GM12878 (cell line): Measurements from ENCODE around the gene GRK1. TPM values are rescaled to one million over a fixed set of nuclear protein-coding genes. Genes with fewer than 3 reads are reported as not detected.

Experiments used
- ATAC-seq: fragments of 200-7000 bp; cut with Tn5 transposase; 3 replicates; pipeline ENCODE4 v1.9.1; 2020; ENCODE audit warnings: mild to moderate bottlenecking, moderate library complexity
- BruUV-seq: library from RNA; stranded (reverse); fragments of 400-500 nt; replicated peaks from 2 replicates; lab custom pipeline; 2021; lab: Mats Ljungman, UMichigan
- CTCF ChIA-PET: fragments of 300-600 bp; sonication (Branson Sonifier 250); formaldehyde crosslinking; extraction: SDS; loops from one replicate; lab custom pipeline; 2021; ENCODE audit warnings: inconsistent platforms; lab: Yijun Ruan, JAX
- POLR2A ChIA-PET: fragments of 350-600 bp; formaldehyde crosslinking; extraction: SDS; loops from one replicate; lab custom pipeline; 2021; ENCODE audit warnings: inconsistent platforms; lab: Charles Lee
- RAD21 ChIA-PET: fragments of 300-600 bp; sonication (Branson Sonifier 250); formaldehyde crosslinking; loops from one replicate; lab custom pipeline; 2023; ENCODE audit warnings: antibody characterized with exemption; ENCODE audit not compliant: unreplicated experiment; lab: Charles Lee
- SMC1A ChIA-PET: fragments of 300-600 bp; sonication (Branson Sonifier 250); formaldehyde crosslinking; loops from one replicate; lab custom pipeline; 2023; ENCODE audit not compliant: unreplicated experiment, uncharacterized antibody; lab: Charles Lee
- DNase-seq: peaks from one replicate; pipeline ENCODE4 v3.0.0-alpha.2; 2011; ENCODE audit warnings: low read depth, low spot score
- FAIRE-seq: peaks from 3 replicates; lab custom pipeline; 2011; peaks lifted over from hg19 to GRCh38; lab: Jason Lieb, UNC
- H2AFZ ChIP-seq: 2 replicates; pipeline ENCODE4 v1.6.0; 2011; ENCODE audit warnings: low read depth, low read length, control low read depth; ENCODE audit not compliant: control insufficient read depth
- H3K27ac ChIP-seq: 2 replicates; pipeline ENCODE4 v1.5.1; 2011; ENCODE audit warnings: control low read depth; ENCODE audit not compliant: control insufficient read depth, insufficient read depth
- H3K27me3 ChIP-seq, 2 experiments: replicated peaks in 1 of 2; 2 replicates each; pipeline versions ENCODE4 v1.6.0 to v1.6.1; 2011; ENCODE audit warnings: low read length in 1 of 2; ENCODE audit not compliant: control insufficient read depth in 2 of 2, insufficient read depth in 2 of 2
- H3K36me3 ChIP-seq, 2 experiments: 2 replicates each; pipeline ENCODE4 v1.5.1; 2011; ENCODE audit warnings: low read length in 1 of 2; ENCODE audit not compliant: control insufficient read depth in 2 of 2, insufficient read depth in 2 of 2
- H3K4me1 ChIP-seq: 2 replicates; pipeline ENCODE4 v1.6.1; 2011; ENCODE audit warnings: mild to moderate bottlenecking, low read length, moderate library complexity, mixed read lengths; ENCODE audit not compliant: control insufficient read depth, insufficient read depth
- H3K4me2 ChIP-seq: 2 replicates; pipeline ENCODE4 v1.6.0; 2011; ENCODE audit warnings: control low read depth; ENCODE audit not compliant: control insufficient read depth, insufficient read depth
- H3K4me3 ChIP-seq: fragments of 200-600 bp; sonication (generic); 2 replicates; pipeline ENCODE4 v1.5.1; 2016
- H3K79me2 ChIP-seq: 2 replicates; pipeline ENCODE4 v1.6.0; 2011; ENCODE audit warnings: low read length; ENCODE audit not compliant: control insufficient read depth, insufficient read depth
- H3K9ac ChIP-seq: 2 replicates; pipeline ENCODE4 v1.8.0; 2011; ENCODE audit warnings: low read length, control low read depth, mixed read lengths; ENCODE audit not compliant: control insufficient read depth, insufficient read depth
- H3K9me3 ChIP-seq: replicated peaks from 3 replicates; pipeline ENCODE4 v1.5.1; 2011; ENCODE audit warnings: mild to moderate bottlenecking, low read length; ENCODE audit not compliant: control insufficient read depth, insufficient read depth
- H4K20me1 ChIP-seq: 2 replicates; pipeline ENCODE4 v1.6.0; 2011; ENCODE audit not compliant: control insufficient read depth, insufficient read depth
- BMI1 ChIP-seq: fragments of 450-650 bp; IDR thresholded peaks from 2 replicates; pipeline ENCODE4 v1.6.1; 2016; ENCODE audit warnings: mild to moderate bottlenecking, moderate library complexity, borderline replicate concordance
- ETV6 ChIP-seq, 2 experiments: fragments of 450-650 bp in 1 of 2; IDR thresholded peaks in 1 of 2; conservative IDR thresholded peaks in 1 of 2; 2 replicates each; pipeline ENCODE4 v1.6.1; 2014; ENCODE audit warnings: antibody characterized with exemption in 1 of 2, borderline replicate concordance in 1 of 2, low read depth in 1 of 2, mild to moderate bottlenecking in 1 of 2, moderate library complexity in 1 of 2
- EZH2 ChIP-seq: IDR thresholded peaks from 2 replicates; pipeline ENCODE4 v1.6.1; 2012; ENCODE audit warnings: low read depth, mild to moderate bottlenecking, control low read depth, inconsistent platforms, low read length, borderline replicate concordance; ENCODE audit not compliant: control insufficient read depth
- HCFC1 ChIP-seq: fragments of 150-350 bp; IDR thresholded peaks from 2 replicates; pipeline ENCODE4 v1.6.1; 2014; ENCODE audit warnings: low read length
- KAT2A ChIP-seq: conservative IDR thresholded peaks from 2 replicates; pipeline ENCODE4 v1.6.1; 2011; ENCODE audit warnings: low read depth, low read length; ENCODE audit not compliant: control insufficient read depth
- NR2C1 ChIP-seq: fragments of 450-650 bp; IDR thresholded peaks from 2 replicates; pipeline ENCODE4 v1.6.1; 2017; ENCODE audit warnings: antibody characterized with exemption, mild to moderate bottlenecking, moderate library complexity
- NR2F1 ChIP-seq: fragments of 450-650 bp; conservative IDR thresholded peaks from 2 replicates; pipeline ENCODE4 v1.6.1; 2017; ENCODE audit warnings: mild to moderate bottlenecking
- RAD21 ChIP-seq: IDR thresholded peaks from 2 replicates; pipeline ENCODE4 v1.6.1; 2011; ENCODE audit warnings: mild to moderate bottlenecking, low read depth, low read length, moderate library complexity; ENCODE audit not compliant: insufficient read depth
- RAD51 ChIP-seq: fragments of 450-650 bp; IDR thresholded peaks from 2 replicates; pipeline ENCODE4 v1.6.1; 2016; ENCODE audit warnings: moderate library complexity, mild to moderate bottlenecking, inconsistent platforms
- SUPT20H ChIP-seq: IDR thresholded peaks from 2 replicates; pipeline ENCODE4 v1.6.1; 2011; ENCODE audit warnings: low read depth, mild to moderate bottlenecking, low read length, moderate library complexity, borderline replicate concordance; ENCODE audit not compliant: control insufficient read depth
- WGBS: methylation state at CpG from one replicate; pipeline ENCODE4 v1.1.6; 2016; ENCODE audit warnings: low lambda C conversion rate; ENCODE audit not compliant: insufficient replicate concordance, insufficient coverage; ENCODE audit errors: missing lambda C conversion rate; 5-methylcytosine and 5-hydroxymethylcytosine counted together
- in situ Hi-C: fragments of 300-500 bp; cut with MboI; formaldehyde crosslinking; loops from 9 replicates; pipeline ENCODE4 v1.14.3; 2018; ENCODE audit warnings: mixed read lengths
- intact Hi-C: fragments of 100-400 bp; cut with micrococcal nuclease; formaldehyde crosslinking; loops from one replicate; pipeline ENCODE4 v1.14.2; 2022; ENCODE audit not compliant: unreplicated experiment
- polyA plus RNA-seq, 11 experiments: library from polyadenylated mRNA; depleted of rRNA in 4 of 11; unstranded in 6 of 11; stranded (reverse) in 5 of 11; fragments of >200 nt; fragmentation: Nextera tagmentation in 4 of 11; fragmentation: Illumina TruSeq in 1 of 11; extraction: Ambion mirVana in 4 of 11; extraction: Trizol in 1 of 11; gene quantifications; 1 replicate in 1 of 11; 2 replicates in 10 of 11; pipeline versions ENCODE4 v1.2.1 to v1.2.3, GENCODE V29; 2011 to 2016; ENCODE audit warnings: inconsistent platforms in 2 of 11, missing spikeins in 2 of 11, low read depth in 1 of 11
- total RNA-seq, 4 experiments: library from RNA; depleted of rRNA in 3 of 4; stranded (reverse); fragments of >200 nt in 3 of 4; fragmentation: Illumina TruSeq in 1 of 4; extraction: Trizol in 1 of 4; gene quantifications; 2 replicates each; pipeline versions ENCODE4 v1.2.1 to v1.2.3, GENCODE V29; 2013 to 2021

Gene GRK1
- total and polyA plus RNA-seq, 10 of the 15 experiments (the other 5 are each of a cell fraction or from before 2014, with no cell fraction given): under 0.01 to 0.04 TPM; not detected in 8

GRCh38 chr13:113646921-113647340 is 20.1 kb upstream of the GRK1 start (continued):
- TF ChIP-seq KAT2A (no peak), ETV6 (conservative IDR thresholded peaks at IDR 0.05 in 1 of 2, IDR thresholded peaks at IDR 0.05 in 1 of 2; ENCODE audit: borderline replicate concordance in 1 of 2, low read depth in 1 of 2) (no peak), RAD21 (no peak), SUPT20H (no peak), RAD51 (no peak), HCFC1 (no peak)

DNA sequence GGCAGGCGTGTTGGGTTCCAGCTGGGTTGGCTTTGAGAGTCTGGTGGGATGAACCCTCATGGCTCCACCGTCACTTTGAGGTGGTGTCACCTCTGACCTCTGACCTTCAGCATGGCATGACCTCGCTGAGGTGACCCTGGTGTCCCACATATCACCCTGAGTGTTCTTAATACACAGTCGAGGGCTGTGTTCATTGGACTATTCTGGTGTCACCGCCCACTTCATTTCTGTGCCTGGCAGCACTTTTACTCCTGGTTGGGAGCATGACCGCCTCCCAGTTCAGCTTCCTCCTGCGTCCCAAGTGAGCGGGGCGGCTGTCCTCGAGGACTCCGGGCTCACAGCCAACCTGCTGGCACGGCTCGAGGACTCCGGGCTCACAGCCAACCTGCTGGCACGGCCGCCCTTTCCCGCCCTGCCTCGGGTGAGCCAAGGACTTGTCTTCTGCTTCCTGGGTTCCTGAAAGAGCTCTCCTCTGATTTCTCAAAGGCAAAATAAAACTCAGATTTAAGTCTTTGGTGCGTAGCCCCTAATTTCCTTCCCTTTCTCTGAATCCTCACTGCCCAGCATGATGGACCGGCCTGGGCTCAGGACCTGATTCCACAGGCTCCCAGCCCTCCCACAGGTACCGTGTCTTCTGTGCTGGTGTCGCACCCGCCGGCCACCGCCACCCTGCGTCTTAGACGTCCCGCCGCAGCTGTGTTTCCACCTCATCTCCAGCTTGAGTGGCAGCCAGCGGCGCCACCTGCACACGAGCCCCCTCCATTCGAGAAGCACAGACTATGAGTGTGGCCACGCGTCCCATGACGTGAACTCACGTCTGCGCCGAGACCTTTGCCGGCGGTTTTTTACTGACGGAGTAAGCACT is 19.4 kb upstream of the GRK1 start:
- POLR2A ChIA-PET: no interaction called here
- Histone ChIP-seq H4K20me1 (no peaks in the 10 kb centered on the region), H3K4me1 (no peaks in the 10 kb centered on the region), H3K9me3 (no peaks in the 10 kb centered on the region), H3K27me3 (no peaks in the 10 kb centered on the region), H3K4me2 (no peak overlapping the region), H3K9ac (no peak overlapping the region), H2AFZ (no peak overlapping the region), H3K36me3 (no peaks in the 10 kb centered on the region; a peak in 1 of 4 replicates), H3K4me3 (no peak overlapping the region), H3K27ac (no peak overlapping the region), H3K79me2 (no peaks in the 10 kb centered on the region)
- 90% methylated on average over 41 of the region's 42 CpGs for WGBS
- SMC1A ChIA-PET: no interaction called here
- RAD21 ChIA-PET: no interaction called here
- ATAC-seq (no peak), FAIRE-seq (no peak), DNase-seq (no peak)
- in situ Hi-C loops (no loop called here), intact Hi-C loops (no loop called here)
- BruUV-seq: no TSS peak
- CTCF ChIA-PET: no interaction called here
- peak; percentile 34; the same call in 1 of the 2 replicates for TF ChIP-seq NR2C1
- no peak for TF ChIP-seq EZH2
- TF ChIP-seq NR2F1: 0 out of 2 replicates have a peak, but pooled peaks have one; percentile 19
- no peak for TF ChIP-seq BMI1
